B cell (primary cell): ENCODE measurements around the gene JMJD1C.

ENCODE experiments used
- CTCF ChIP-seq: fragments of 200-600 bp; IDR thresholded peaks from one replicate; pipeline ENCODE4 v1.8.0; 2022; ENCODE audit warnings: antibody characterized with exemption, mild to moderate bottlenecking
- EZH2 ChIP-seq: IDR thresholded peaks from 2 replicates; pipeline ENCODE4 v1.6.1; 2012; ENCODE audit warnings: borderline replicate concordance, low read depth, mild to moderate bottlenecking, moderate library complexity, low read length; ENCODE audit not compliant: insufficient read depth, poor library complexity, severe bottlenecking

- no peak for TF ChIP-seq EZH2
- no peak for TF ChIP-seq CTCF
These were observed 12.8 kb upstream of the JMJD1C start for GRCh38 chr10:63478564-63478963.
